Astrocyte of the spinal cord (primary cell): ENCODE results near the gene TBX4.

Experiments used
- DNase-seq: peaks from one replicate; pipeline ENCODE4 v3.0.0; 2011; ENCODE audit warnings: low read depth, low spot score
- H3K4me3 ChIP-seq: 2 replicates; pipeline ENCODE4 v1.5.1; 2011; ENCODE audit warnings: low read depth, mild to moderate bottlenecking, low read length, moderate library complexity
- CTCF ChIP-seq: IDR thresholded peaks from 2 replicates; pipeline ENCODE4 v1.5.1; 2012; ENCODE audit warnings: low read depth, mild to moderate bottlenecking, low read length, inconsistent platforms
- in situ Hi-C: cut with HindIII; loops from 2 replicates; pipeline ENCODE4 v1.10.0; 2017; ENCODE audit warnings: low sequenced_read_pairs

The TBX4 gene

GRCh38 chr17:61405686-61406536 lies 46.3 kb upstream of the TBX4 start:
- DNase-seq: no peak
- in situ Hi-C loops: no loop called here
- no peak overlapping the region for H3K4me3 ChIP-seq
- no peak for TF ChIP-seq CTCF

- TF ChIP-seq CTCF: no peak
- no peak overlapping the region for H3K4me3 ChIP-seq
- DNase-seq: no peak
- in situ Hi-C loops: no loop called here
Measured at GRCh38 chr17:61406537-61406845, 45.7 kb upstream of the TBX4 start.

- TF ChIP-seq CTCF: no peak
- DNase-seq: no peak
- in situ Hi-C loops: no loop called here
- no peak overlapping the region for H3K4me3 ChIP-seq
Measured at GRCh38 chr17:61406971-61407911, 45.0 kb upstream of the TBX4 start.

- H3K4me3 ChIP-seq: no peak overlapping the region
- DNase-seq: no peak
Measured at GRCh38 chr17:61408151-61409041, 43.8 kb upstream of the TBX4 start.

GRCh38 chr17:61409301-61410112 lies 42.7 kb upstream of the TBX4 start:
- peak overlapping the region; percentile 38 for H3K4me3 ChIP-seq
- in situ Hi-C loops: no loop called here
- no peak for DNase-seq
- TF ChIP-seq CTCF: peak; percentile 53

More at GRCh38 chr17:61408151-61409041, 43.8 kb upstream of the TBX4 start:
- no peak for TF ChIP-seq CTCF
- in situ Hi-C loops: no loop called here
